Cardiac muscle cell (in vitro differentiated cells and primary cell): ENCODE results near the gene GNPAT. TPM values are rescaled to one million over a fixed set of nuclear protein-coding genes. Genes with fewer than 3 reads are reported as not detected.

Source experiments
- DNase-seq, 2 donors: peaks; one replicate each; pipeline versions ENCODE4 v3.0.0 to v3.0.0-alpha.2; 2010 to 2017; ENCODE audit warnings: low read depth in 1 of 2, low spot score in 1 of 2
- H3K27ac ChIP-seq: fragments of 200-600 bp; sonication (generic); 2 replicates; pipeline ENCODE4 v1.5.1; 2016
- H3K27me3 ChIP-seq: fragments of 200-600 bp; sonication (generic); 2 replicates; pipeline ENCODE4 v1.6.0; 2016; ENCODE audit warnings: control low read depth
- H3K36me3 ChIP-seq: fragments of 200-600 bp; sonication (generic); 2 replicates; pipeline ENCODE4 v1.5.1; 2016; ENCODE audit warnings: control low read depth
- H3K4me1 ChIP-seq: fragments of 200-600 bp; sonication (generic); 2 replicates; pipeline ENCODE4 v1.8.1; 2017; ENCODE audit warnings: low read depth, mild to moderate bottlenecking, mixed run types
- H3K4me3 ChIP-seq: fragments of 200-600 bp; sonication (generic); 2 replicates; pipeline ENCODE4 v1.5.1; 2016; ENCODE audit warnings: mild to moderate bottlenecking
- H3K9me3 ChIP-seq: fragments of 200-600 bp; sonication (generic); 2 replicates; pipeline ENCODE4 v1.5.1; 2017; ENCODE audit warnings: low read depth, mild to moderate bottlenecking, control low read depth
- CTCF ChIP-seq: IDR thresholded peaks from 2 replicates; pipeline ENCODE4 v1.5.1; 2012; ENCODE audit warnings: low read depth, mild to moderate bottlenecking, low read length
- polyA plus RNA-seq: library from polyadenylated mRNA; unstranded; fragments of >200 nt; fragmentation: Nextera tagmentation; extraction: Ambion mirVana; gene quantifications from 2 replicates; pipeline ENCODE4 v1.2.1, GENCODE V29; 2016
- total RNA-seq: library from RNA; depleted of rRNA; stranded (reverse); fragments of >200 nt; gene quantifications from 2 replicates; pipeline ENCODE4 v1.2.3, GENCODE V29; 2016

Gene GNPAT
- total and polyA plus RNA-seq, 2 experiments from 2014 or later, result 36.5 to 61.6 TPM

GRCh38 chr1:231233735-231234417, 7.1 kb upstream of the GNPAT start:
- no peak for TF ChIP-seq CTCF
- no peaks in the 10 kb centered on the region for H3K9me3 ChIP-seq
- no peak overlapping the region for H3K4me3 ChIP-seq
- peak in 1 of 2 donors; percentile 7 for DNase-seq
- H3K36me3 ChIP-seq, result peaks cover 13% of the 10 kb centered on the region
- no peaks in the 10 kb centered on the region for H3K27me3 ChIP-seq
- no peaks in the 10 kb centered on the region for H3K4me1 ChIP-seq
- no peak overlapping the region for H3K27ac ChIP-seq

GRCh38 chr1:231234506-231234905, 6.5 kb upstream of the GNPAT start:
- no peaks in the 10 kb centered on the region for H3K4me1 ChIP-seq
- no peak overlapping the region for H3K4me3 ChIP-seq
- no peak for TF ChIP-seq CTCF

GRCh38 chr1:231235526-231236207, 5.3 kb upstream of the GNPAT start:
- Histone ChIP-seq H3K9me3 (no peaks in the 10 kb centered on the region), H3K27me3 (no peaks in the 10 kb centered on the region), H3K27ac (no peak overlapping the region), H3K4me1 (peaks cover 3% of the 10 kb centered on the region), H3K36me3 (peaks cover 13% of the 10 kb centered on the region), H3K4me3 (no peak overlapping the region)
- DNase-seq, result no peak
- no peak for TF ChIP-seq CTCF

More at GRCh38 chr1:231234506-231234905, 6.5 kb upstream of the GNPAT start:
- no peaks in the 10 kb centered on the region for H3K27me3 ChIP-seq
- H3K27ac ChIP-seq, result no peak overlapping the region
- H3K9me3 ChIP-seq, result no peaks in the 10 kb centered on the region
- no peak for DNase-seq
- H3K36me3 ChIP-seq, result peaks cover 13% of the 10 kb centered on the region

GRCh38 chr1:231236208-231236591, 4.8 kb upstream of the GNPAT start:
- H3K4me1 ChIP-seq, result peaks cover 3% of the 10 kb centered on the region
- H3K4me3 ChIP-seq, result no peak overlapping the region
- no peak overlapping the region for H3K27ac ChIP-seq
- H3K9me3 ChIP-seq, result no peaks in the 10 kb centered on the region
- peaks cover 13% of the 10 kb centered on the region for H3K36me3 ChIP-seq
- TF ChIP-seq CTCF, result no peak
- no peak for DNase-seq
- no peaks in the 10 kb centered on the region for H3K27me3 ChIP-seq

GRCh38 chr1:231236938-231237337, 4.1 kb upstream of the GNPAT start:
- H3K27ac ChIP-seq, result no peak overlapping the region

More at GRCh38 chr1:231236938-231237337, 4.1 kb upstream of the GNPAT start:
- Histone ChIP-seq H3K4me1 (peaks cover 3% of the 10 kb centered on the region), H3K4me3 (no peak overlapping the region), H3K27me3 (no peaks in the 10 kb centered on the region), H3K9me3 (no peaks in the 10 kb centered on the region), H3K36me3 (peaks cover 13% of the 10 kb centered on the region)
- TF ChIP-seq CTCF, result no peak
- no peak for DNase-seq
